GM21529 (cell line): ENCODE measurements around the gene MICA.
"Not testable (repeated sequence)": the region's sequence is repeated elsewhere in the genome, so short reads cannot be mapped to it uniquely, and the experiment has no call there.

Experiments
- ATAC-seq: cut with Tn5 transposase; IDR thresholded peaks from one replicate; pipeline ENCODE4 v1.9.1; 2021; ENCODE audit not compliant: unreplicated experiment

The MICA gene

DNA sequence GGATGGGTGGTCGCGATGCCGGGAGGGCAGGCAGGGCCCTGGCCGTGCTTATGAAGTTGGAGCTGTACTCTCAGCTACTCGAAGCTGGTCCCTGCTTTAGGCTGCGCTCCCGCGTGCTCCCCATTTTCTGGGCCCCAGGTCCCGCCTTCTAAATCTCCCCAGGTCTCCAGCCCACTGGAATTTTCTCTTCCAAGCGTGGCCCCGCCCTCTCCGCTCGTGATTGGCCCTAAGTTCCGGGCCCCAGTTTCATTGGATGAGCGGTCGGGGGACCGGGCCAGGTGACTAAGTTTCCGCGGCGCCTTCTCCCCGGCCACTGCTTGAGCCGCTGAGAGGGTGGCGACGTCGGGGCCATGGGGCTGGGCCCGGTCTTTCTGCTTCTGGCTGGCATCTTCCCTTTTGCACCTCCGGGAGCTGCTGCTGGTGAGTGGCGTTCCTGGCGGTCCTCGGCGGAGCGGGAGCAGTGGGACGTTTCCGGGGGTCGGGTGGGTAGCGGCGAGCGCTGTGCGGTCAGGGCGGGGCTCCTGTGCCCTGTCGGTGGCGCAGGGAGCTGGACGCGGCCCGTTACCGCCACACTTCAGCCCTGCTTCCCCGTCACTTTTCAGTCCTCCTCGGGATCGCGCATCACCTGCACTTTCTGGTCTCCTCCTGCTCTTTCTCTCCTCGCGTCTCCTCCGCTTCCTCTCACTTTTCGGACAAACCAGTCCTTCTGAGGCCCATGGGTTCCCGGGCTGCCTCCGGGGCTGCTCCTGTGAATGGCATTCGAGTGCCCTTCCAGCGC is at the start of gene MICA:
Gene MICA (plus strand): TSS at position 313 of the 778 bp plus-strand sequence. CDS start 38 bp downstream, at position 351.
- peak; percentile 44 for ATAC-seq

DNA sequence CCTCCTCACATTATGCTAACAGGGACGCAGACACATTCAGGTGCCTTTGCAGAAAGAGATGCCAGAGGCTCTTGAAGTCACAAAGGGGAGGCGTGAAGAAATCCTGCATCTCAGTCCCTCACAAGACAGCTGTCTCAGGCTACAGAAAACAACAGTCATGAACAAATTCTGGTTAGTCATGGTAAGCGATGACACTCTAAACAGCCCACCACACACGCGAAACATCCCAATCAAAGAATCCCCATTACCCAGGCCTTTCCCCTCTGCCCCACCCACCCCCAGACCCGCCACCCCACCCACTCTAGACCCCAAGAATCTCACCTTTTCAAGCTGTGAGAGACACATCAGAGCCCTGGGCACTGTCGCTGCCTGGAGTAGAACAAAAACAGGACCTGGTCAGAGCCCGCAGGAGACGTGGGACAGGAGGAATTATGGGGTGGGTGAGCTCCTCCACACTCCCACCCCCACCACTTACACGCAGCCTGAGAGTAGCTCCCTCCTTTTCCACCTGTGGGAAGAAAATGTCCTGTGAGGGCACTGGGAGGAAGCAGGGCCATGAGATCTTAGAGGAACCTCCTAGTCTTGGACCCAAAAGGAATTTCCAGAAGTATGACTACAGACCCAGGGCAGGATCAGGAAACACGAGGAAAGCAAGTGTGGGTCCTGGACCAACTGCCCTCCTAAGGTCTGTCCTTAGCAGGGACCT is 49.1 kb upstream of the MICA start:
- no peak for ATAC-seq

DNA sequence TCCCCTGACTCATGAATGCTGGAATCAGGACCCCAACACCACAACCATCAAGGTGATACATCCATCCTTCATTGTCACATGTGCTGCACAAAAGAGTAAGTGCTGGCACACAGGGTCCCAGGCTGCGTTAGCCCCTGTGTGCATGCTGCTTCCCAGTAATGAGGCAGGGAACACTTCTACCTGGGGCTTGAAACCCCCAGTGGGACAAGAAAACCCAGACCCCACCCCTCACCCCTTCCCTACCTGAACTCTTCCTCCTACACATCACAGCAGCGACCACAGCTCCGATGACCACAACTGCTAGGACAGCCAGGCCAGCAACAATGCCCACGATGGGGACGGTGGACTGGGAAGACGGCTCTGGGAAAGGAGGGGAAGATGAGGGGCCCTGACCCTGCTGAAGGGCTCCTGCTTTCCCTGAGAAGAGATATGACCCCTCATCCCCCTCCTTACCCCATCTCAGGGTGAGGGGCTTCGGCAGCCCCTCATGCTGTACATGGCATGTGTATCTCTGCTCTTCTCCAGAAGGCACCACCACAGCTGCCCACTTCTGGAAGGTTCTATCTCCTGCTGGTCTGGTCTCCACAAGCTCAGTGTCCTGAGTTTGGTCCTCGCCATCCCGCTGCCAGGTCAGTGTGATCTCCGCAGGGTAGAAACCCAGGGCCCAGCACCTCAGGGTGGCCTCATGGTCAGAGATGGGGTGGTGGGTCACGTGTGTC is 48.4 kb upstream of the MICA start:
- ATAC-seq = no peak

DNA sequence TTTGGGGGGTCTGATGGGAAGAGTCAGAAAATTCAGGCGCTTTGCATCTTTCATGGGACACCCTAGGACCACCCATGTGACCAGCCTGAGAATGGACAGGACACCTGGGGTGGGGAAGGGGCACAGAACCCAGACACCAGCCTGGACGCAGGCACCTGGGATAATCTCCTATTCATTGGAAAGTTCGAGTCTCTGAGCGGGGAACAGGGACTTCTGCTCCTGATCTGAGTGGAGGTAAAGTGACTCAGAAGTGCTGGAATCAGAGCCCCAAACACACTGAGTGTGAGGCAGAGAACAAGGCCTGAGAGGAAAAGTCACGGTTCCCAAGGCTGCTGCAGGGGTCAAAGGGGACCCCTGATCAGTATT is 47.8 kb upstream of the MICA start:
- ATAC-seq = no peak

DNA sequence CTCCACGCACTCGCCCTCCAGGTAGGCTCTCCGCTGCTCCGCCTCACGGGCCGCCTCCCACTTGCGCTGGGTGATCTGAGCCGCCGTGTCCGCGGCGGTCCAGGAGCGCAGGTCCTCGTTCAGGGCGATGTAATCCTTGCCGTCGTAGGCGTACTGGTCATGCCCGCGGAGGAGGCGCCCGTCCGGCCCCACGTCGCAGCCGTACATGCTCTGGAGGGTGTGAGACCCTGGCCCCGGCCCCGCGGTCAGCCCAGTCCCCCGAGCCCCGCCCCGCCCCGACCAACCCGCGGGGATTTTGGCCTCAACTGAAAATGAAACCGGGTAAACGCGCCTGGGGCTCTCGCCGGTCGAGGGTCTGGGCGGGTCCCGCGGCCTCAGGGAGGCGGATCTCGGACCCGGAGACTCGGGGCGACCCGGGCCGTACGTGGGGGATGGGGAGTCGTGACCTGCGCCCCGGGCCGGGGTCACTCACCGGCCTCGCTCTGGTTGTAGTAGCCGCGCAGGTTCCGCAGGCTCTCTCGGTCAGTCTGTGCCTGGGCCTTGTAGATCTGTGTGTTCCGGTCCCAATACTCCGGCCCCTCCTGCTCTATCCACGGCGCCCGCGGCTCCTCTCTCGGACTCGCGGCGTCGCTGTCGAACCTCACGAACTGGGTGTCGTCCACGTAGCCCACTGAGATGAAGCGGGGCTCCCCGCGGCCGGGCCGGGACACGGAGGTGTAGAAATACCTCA is 47.0 kb upstream of the MICA start:
- peak; percentile 16 for ATAC-seq

DNA sequence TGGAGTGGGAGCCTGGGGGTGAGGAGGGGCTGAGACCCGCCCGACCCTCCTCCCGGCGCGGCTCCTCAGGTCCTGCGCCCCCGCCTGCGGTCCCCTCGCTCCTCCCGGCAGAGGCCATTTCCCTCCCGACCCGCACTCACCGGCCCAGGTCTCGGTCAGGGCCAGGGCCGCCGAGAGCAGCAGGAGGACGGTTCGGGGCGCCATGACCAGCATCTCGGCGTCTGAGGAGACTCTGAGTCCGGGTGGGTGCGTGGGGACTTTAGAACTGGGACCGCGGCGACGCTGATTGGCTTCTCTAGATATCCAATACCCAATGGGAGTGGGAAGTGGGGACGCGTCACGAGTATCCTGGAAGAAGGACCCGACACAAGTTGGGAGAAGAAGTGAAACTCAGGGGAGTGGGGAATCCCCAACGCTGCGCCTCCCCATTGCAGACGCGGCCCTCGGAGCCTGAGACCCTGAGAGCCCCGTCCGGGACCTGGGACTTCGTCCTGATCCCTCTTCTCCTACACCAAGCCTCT is 46.4 kb upstream of the MICA start, which contains the start of gene HLA-B:
Gene HLA-B (minus strand): TSS at position 234 of the 521 bp plus-strand sequence. CDS start 21 bp downstream, at position 213.
- ATAC-seq = peak; percentile 78

DNA sequence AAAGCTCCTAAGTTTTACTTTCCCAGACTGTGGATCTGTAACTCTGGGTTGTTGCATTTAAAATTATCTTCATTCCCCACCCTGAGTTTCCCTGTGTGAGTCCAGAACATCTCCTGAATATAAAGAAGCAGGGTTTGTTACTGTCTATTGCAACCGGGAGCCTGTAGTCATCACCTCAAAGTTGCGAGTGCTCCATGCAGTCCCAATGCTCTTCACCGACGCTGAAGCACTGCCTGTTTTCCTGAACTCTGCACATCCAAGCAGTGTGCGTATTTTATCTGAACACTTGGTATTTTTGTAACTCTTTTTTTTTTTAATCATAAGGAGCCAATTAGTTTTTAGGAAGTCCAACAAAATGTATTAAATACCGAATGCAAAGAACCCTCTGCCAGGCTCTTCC is 45.5 kb upstream of the MICA start:
- ATAC-seq = no peak

DNA sequence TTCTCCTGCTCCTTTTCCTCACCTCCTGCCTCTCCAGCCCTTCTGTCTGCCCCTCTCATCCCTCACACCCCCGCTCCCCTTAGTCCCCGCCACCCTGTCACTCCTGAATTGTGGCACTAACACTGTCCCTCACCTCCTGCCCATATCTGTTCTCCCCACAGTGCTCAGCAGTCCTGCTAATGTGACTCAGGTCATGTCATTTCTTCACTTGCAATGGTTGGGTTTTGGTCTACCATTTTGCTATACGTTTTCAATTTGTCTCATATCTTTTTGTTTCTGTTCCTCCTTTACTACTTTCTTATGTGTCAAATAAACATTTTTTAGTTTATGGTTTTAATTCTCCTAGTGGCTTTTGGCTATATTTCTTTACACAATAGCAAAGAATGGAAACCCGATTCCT is 45.1 kb upstream of the MICA start:
- ATAC-seq = no peak

DNA sequence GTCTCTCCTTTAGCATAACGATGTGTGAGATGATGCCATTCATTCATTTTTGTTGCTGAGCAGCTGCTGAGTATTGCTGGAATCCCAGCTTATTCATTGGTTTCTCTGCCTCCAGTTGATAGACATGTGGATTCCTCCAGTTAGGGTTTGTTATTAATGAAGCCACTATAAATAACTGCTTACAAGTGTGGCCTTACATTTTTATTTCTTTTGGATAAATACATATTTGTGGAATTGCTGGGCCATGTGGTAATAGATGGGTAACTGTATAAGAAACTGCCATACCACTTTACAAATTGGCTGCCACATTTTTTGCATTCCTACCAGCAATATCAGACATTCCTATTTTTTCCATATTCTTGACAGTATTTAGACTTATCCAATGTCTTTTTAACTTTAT is 43.8 kb upstream of the MICA start:
- ATAC-seq = no peak

DNA sequence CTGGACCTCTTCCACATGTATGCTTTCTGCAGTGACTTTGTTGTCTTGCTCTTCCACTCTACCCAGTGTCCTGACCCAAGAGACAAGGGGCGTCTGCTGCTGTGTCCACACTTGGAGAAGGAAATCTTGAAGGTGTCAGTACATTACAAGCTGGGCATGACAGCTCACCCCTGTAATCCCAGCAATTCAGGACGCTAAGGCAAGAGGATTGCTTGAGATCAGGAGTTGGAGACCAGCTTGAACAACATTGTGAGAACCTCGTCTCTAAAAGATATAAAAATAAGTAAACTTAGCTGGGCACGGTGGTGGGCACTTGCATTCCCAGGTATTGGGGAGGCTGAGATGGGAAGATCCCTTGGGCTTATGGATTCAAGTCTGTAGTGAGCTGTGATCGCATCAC is 40.6 kb upstream of the MICA start:
- no peak for ATAC-seq

DNA sequence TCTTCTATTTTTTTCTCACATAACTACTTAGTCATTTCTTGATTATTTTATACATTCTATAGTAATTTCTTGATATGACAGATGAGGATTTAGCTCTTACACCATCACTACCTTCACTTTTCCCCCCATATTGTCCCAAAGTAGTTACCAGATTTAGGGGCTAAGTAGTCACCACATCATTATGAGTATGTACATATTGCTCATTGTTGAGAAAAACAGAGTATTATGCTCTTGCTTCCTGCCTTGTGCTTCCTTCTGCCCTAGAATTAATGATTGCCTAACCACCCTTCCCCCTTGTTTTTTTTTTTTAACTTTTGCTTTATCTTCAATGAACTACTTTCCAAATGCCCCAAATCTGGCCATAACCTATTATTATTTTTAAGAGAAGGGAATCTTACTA is 39.6 kb upstream of the MICA start:
- ATAC-seq = no peak

DNA sequence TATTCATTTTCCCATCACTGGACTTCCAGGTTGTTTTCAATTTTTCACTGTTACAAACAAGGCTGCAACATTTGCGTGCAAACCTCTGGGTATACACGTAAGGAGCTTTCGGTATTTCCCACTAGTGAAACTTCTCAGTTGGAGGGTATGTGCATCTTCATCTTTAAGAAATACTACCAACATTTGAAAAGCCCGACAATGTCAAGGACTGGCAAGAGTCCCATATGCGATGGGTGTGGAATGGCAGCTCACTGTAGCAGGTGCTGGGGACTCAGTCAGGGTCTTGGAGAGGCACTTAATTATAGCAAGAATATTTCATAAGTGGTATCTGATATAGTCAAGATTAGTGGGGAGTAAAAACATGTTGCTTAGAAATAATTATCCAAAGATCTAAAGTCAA is 37.5 kb upstream of the MICA start:
- ATAC-seq = no peak

DNA sequence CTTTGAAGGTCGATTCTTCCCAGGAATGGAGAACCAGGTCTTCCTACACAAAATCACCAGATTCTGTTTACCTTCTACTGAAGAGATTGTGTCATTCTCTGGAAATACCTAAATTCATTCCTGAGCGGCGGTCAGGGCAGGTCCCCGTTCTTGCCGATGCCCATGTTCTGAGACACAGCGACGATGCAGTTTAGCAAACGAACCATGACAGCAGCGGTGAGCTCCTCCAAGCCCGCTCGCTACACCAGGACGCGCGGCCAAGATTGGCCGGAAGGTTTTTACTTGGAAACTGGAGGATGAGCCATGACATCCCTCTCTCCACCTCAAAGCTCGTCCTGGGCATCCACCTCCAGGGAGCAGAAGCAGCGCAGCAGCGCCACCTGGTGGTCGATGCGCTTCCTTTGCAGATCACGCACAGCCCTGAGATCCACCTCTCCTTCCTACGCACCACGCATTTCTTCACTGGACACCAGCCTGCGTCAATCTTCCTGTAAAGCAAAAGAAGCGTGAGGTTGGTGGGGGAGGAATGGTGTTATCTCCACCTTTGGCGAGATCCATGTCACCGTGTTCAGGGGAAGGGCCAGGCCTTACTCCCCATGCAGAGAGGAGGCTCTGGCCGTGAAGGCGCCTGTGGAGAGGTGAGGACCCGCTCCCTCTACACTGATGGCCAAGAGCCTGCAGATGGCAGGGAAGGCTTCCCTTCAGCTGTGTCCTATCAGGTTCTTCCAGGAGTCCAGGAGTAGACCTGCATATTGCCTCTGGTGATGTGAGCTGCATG is 36.5 kb upstream of the MICA start:
- ATAC-seq = peak; percentile 72

DNA sequence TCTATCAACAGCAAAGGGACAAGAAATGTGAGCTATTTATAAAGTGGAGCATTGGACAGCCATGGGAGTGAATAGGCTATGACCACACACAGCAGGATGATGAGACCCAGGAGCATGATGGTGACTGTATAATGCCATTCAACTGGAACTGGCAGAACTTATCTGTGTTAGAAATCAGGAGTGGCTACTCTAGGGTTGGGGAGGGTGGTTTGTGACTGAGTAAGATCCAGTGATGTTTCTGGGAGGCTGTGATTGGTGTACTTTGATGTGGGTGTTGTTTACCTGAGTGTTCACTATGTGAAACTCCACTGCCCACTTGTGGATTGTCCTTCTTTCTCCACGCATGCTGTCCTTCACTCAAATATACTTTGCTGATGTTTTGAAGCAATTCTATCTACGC is 34.9 kb upstream of the MICA start:
- ATAC-seq = no peak

DNA sequence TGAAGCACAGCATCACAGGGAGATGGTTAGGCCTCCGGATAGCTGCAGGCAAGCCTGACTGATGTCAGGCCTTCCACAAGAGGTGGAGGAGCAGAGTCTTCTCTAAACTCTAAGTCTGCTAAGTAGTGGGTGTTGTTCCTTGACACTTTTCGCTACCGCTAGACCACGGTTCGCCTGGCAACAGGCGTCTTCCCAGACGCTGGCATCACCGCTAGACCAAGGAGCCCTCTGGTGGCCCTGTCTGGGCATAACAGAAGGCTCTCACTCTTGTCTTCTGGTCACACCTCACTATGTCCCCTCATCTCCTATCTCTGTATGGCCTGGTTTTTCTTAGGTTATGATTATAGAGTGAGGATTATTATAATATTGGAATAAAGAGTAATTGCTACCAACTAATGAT is 29.3 kb upstream of the MICA start:
- not testable (repeated sequence) for ATAC-seq

DNA sequence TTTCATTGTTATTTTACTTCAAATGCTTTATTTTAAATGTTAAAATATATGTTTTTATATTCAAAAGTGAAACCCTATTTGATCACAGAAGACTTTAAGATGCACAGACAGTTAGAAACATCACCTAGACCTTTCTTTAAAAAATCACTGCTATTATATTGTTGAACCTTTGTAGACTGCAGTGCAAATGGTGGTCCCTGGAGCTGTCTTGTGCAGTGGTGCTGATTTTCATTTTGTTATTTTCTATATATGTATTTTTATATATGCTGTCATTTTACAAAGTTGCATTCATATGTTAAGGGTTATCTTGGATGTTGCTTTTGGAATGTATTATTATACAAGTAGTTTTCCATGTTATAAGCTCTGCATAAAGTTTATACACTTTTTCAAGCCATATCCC is 27.7 kb upstream of the MICA start:
- ATAC-seq = no peak

DNA sequence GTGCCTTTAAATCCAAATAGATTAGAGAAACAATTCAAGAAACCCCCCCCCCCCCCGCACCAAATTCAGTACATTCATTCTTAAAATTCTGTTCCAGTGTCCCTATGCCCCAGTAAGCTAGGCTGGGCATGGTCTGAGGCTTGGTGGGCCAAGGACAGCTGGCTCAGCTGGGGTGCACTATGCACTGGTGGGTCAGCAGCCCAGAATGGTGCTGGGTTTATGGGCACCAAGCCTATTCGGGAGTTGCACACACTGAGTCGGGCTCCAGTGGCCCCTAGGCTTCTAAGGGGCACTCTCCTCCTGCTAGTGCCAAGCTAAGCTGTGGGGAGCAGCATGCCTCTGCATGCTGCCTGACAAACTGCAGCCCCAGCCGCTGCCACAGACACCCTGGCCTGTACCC is 26.4 kb upstream of the MICA start:
- no peak for ATAC-seq

DNA sequence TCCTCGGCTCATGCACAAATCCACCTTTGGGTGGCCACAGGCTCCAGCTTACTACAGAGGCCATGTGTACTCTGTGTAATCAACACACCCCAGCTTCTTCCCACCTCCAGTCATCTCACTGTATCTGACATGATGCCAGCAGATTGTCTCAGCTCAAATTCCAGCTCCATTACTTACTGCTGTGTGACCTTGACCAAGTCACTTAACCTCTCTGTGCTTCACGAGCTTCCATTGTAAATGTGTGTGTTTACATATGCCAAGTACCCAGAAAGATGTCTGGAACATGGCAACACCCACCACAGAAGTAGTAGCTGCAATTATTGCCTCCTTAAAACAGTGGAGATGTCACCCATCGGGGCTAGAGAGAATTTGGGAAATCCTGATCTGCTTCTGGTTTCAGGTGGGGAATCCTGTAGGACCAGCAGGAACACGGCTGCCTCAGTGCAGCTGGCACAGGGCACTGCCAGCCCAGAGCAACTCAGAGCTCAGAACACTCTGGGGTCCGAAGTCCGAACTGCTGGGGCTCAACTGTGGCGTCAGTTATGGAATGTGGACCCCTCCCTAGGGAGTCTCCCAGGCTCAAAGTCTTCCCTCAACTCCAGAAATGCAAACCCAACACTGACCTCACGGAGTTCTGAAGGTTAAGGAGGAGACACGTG is 25.2 kb upstream of the MICA start:
- ATAC-seq = no peak

DNA sequence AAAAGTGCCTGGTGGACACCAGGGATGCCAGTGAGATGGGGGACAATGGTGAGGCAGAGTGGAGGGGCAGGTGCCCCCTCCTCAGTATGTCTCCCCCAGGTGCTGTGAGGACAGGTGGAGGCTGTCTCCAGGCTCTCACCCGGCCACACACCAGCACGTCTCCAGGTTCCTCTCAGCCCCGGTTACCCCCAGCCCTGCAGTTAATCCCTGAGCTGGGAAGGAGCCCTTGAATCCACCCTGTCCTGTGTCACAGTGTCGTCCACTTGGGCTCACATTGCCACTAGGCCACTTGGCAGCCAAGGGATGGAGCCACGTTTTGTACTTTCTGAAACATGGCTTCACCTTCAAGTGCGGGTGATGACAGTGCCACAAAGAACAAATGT is 24.7 kb upstream of the MICA start:
- no peak for ATAC-seq

DNA sequence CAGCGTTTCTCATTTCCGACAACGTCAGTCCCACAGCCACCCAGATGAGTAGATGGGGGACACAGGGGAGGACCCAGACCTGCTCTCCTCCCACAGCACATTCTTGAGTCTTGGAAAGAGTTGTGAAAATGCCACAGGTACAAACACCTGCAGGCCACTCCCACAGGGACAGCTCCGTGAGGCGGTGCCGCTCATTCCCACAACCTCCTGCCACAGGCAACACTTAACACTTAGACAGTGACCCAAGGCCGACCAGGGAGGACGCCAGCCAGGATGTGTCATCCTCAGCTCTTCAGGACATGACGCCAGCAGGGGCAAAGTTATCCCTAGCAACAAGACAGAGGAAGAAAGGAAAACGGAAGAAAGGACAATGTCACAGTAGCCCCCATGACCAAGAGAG is 23.5 kb upstream of the MICA start:
- ATAC-seq = no peak
